CD4-positive, alpha-beta T cell (primary cell): ENCODE measurements around the gene USPL1. TPM values are rescaled to one million over a fixed set of nuclear protein-coding genes. Genes with fewer than 3 reads are reported as not detected.
A peak's percentile ranks its signal among the peaks of the same experiment; 100 is the strongest.

Source experiments
- ATAC-seq: fragments of 200-7000 bp; cut with Tn5 transposase; one replicate; pipeline ENCODE4 v1.10.0; 2022; ENCODE audit warnings: mild to moderate bottlenecking; ENCODE audit not compliant: poor library complexity
- CTCF ChIA-PET: fragments of 350-600 bp; sonication (Branson Sonifier 250); formaldehyde crosslinking; loops from one replicate; lab custom pipeline; 2021; ENCODE audit warnings: antibody characterized with exemption, inconsistent platforms; lab: Charles Lee
- POLR2A ChIA-PET: fragments of 350-600 bp; sonication (Branson Sonifier 250); formaldehyde crosslinking; loops from one replicate; lab custom pipeline; 2021; ENCODE audit warnings: antibody characterized with exemption, inconsistent platforms; lab: Charles Lee
- DNase-seq, 14 experiments: peaks; one replicate each; pipeline ENCODE4 v3.0.0-alpha.2; 2013 to 2020; ENCODE audit warnings: mixed read lengths in 2 of 14
- H3K27ac ChIP-seq, 2 donors: one replicate each; pipeline versions ENCODE4 v1.5.1 to v1.7.0; 2013; ENCODE audit warnings: low read length in 2 of 2, low read depth in 1 of 2, mild to moderate bottlenecking in 1 of 2
- H3K27me3 ChIP-seq, 2 experiments: 1 replicate in 1 of 2; 2 replicates in 1 of 2; pipeline versions ENCODE4 v1.6.1 to v1.7.0; 2013; ENCODE audit warnings: low read length in 2 of 2, control low read depth in 1 of 2, mild to moderate bottlenecking in 1 of 2, moderate library complexity in 1 of 2; ENCODE audit not compliant: insufficient read depth in 2 of 2, control insufficient read depth in 1 of 2
- H3K36me3 ChIP-seq: one replicate; pipeline ENCODE4 v1.6.1; 2013; ENCODE audit warnings: low read length, control low read depth; ENCODE audit not compliant: insufficient read depth
- H3K4me1 ChIP-seq: one replicate; pipeline ENCODE4 v1.6.1; 2013; ENCODE audit warnings: low read length, control low read depth; ENCODE audit not compliant: insufficient read depth
- H3K4me3 ChIP-seq: one replicate; pipeline ENCODE4 v1.5.1; 2013; ENCODE audit warnings: mild to moderate bottlenecking, low read length, moderate library complexity
- H3K9me3 ChIP-seq, 2 experiments: 1 replicate in 1 of 2; 2 replicates in 1 of 2; pipeline versions ENCODE4 v1.6.1 to v1.7.0; 2013; ENCODE audit warnings: low read length in 2 of 2, mild to moderate bottlenecking in 2 of 2, control low read depth in 1 of 2, moderate library complexity in 1 of 2; ENCODE audit not compliant: control insufficient read depth in 1 of 2, insufficient read depth in 1 of 2
- H3K27ac Mint-ChIP-seq: one replicate; pipeline ENCODE4 v1.8.0; 2020; ENCODE audit warnings: mixed read lengths
- H3K27me3 Mint-ChIP-seq: one replicate; pipeline ENCODE4 v1.8.0; 2021; ENCODE audit warnings: mixed read lengths
- H3K36me3 Mint-ChIP-seq: one replicate; pipeline ENCODE4 v1.8.0; 2021; ENCODE audit warnings: low read depth, mixed read lengths
- H3K4me1 Mint-ChIP-seq: one replicate; pipeline ENCODE4 v1.8.0; 2021; ENCODE audit warnings: low read depth, mixed read lengths
- H3K4me3 Mint-ChIP-seq: one replicate; pipeline ENCODE4 v1.8.0; 2020; ENCODE audit warnings: mild to moderate bottlenecking, mixed read lengths
- H3K9me3 Mint-ChIP-seq: one replicate; pipeline ENCODE4 v1.8.0; 2020; ENCODE audit warnings: mixed read lengths
- intact Hi-C, 2 experiments: fragments of 100-400 bp; cut with DNase I in 1 of 2; cut with micrococcal nuclease in 1 of 2; formaldehyde crosslinking; loops; one replicate each; pipeline versions ENCODE4 v1.15.1 to v1.9.0; 2023 to 2025; cut with DNase I, micrococcal nuclease
- total RNA-seq, 174 experiments: library from RNA in 2 of 174; stranded (reverse) in 2 of 174; gene quantifications; one replicate each; pipeline ENCODE4 v1.2.3 and lab custom pipeline; 2021 to 2026
- TF ChIP-seq, protein P1 (sequence below): fragments of 200-600 bp; IDR thresholded peaks from one replicate; pipeline ENCODE4 v1.8.0; 2022; ENCODE audit warnings: antibody characterized with exemption, mild to moderate bottlenecking

Gene USPL1
- total RNA-seq, 2 experiments from 2014 or later = 41.2 to 42.0 TPM

- H3K27ac ChIP-seq = peak overlapping the region; percentile 16 to 38
- peaks cover 15% of the 10 kb centered on the region for H3K4me1 ChIP-seq
- Mint-ChIP-seq H3K9me3 (no peaks in the 10 kb centered on the region), H3K4me3 (peak overlapping the region; percentile 82), H3K36me3 (no peaks in the 10 kb centered on the region), H3K4me1 (peaks cover 37% of the 10 kb centered on the region), H3K27ac (peak overlapping the region; percentile 95), H3K27me3 (no peaks in the 10 kb centered on the region)
- ChIA-PET POLR2A (interaction anchor here (1.4 to 2.8 kb wide), 3 partner anchors 44 to 108 kb away, joined by 8 to 24 read pairs (median 16); partner anchors contain the start of gene USPL1), CTCF (interaction anchor here (0.7 to 1.3 kb wide), 3 partner anchors 9 to 164 kb away, joined by 3 to 4 read pairs (median 3); no protein-coding TSS in a partner anchor)
- peak overlapping the region; percentile 44 for H3K4me3 ChIP-seq
- H3K9me3 ChIP-seq = no peaks in the 10 kb centered on the region
- TF ChIP-seq, protein P1, sequence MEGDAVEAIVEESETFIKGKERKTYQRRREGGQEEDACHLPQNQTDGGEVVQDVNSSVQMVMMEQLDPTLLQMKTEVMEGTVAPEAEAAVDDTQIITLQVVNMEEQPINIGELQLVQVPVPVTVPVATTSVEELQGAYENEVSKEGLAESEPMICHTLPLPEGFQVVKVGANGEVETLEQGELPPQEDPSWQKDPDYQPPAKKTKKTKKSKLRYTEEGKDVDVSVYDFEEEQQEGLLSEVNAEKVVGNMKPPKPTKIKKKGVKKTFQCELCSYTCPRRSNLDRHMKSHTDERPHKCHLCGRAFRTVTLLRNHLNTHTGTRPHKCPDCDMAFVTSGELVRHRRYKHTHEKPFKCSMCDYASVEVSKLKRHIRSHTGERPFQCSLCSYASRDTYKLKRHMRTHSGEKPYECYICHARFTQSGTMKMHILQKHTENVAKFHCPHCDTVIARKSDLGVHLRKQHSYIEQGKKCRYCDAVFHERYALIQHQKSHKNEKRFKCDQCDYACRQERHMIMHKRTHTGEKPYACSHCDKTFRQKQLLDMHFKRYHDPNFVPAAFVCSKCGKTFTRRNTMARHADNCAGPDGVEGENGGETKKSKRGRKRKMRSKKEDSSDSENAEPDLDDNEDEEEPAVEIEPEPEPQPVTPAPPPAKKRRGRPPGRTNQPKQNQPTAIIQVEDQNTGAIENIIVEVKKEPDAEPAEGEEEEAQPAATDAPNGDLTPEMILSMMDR = peak; percentile 31
- H3K36me3 ChIP-seq = no peaks in the 10 kb centered on the region
- DNase-seq (peak in 5 of 14 experiments; percentile 9 to 67 (median 63)), ATAC-seq (peak; percentile 55)
- intact Hi-C loops = loop anchor here (2.0 to 10.0 kb wide), 7 partner anchors 48 to 1068 kb away; partner anchors contain the start of gene HMGB1 (in 2 of the 2)
- no peaks in the 10 kb centered on the region for H3K27me3 ChIP-seq
These were observed 44.9 kb upstream of the USPL1 start for GRCh38 chr13:30572859-30573275.

GRCh38 chr13:30576528-30576927 is 41.2 kb upstream of the USPL1 start:
- Histone ChIP-seq H3K27ac (no peak overlapping the region), H3K27me3 (no peaks in the 10 kb centered on the region), H3K9me3 (no peaks in the 10 kb centered on the region), H3K4me1 (peaks cover 15% of the 10 kb centered on the region), H3K4me3 (no peak overlapping the region), H3K36me3 (no peaks in the 10 kb centered on the region)
- ChIA-PET CTCF (interaction anchor here (0.6 kb wide), 2 partner anchors 38 to 204 kb away, joined by 3 to 4 read pairs; no protein-coding TSS in a partner anchor), POLR2A (interaction anchor here (2.5 kb wide), 1 partner anchor 40 kb away, joined by 18 read pairs; the partner anchor contains the start of gene USPL1)
- H3K9me3 Mint-ChIP-seq = no peaks in the 10 kb centered on the region
- peak overlapping the region; percentile 22 for H3K4me3 Mint-ChIP-seq
- H3K36me3 Mint-ChIP-seq = no peaks in the 10 kb centered on the region
- intact Hi-C loops = loop anchor here (2.0 to 10.0 kb wide), 5 partner anchors 40 to 1072 kb away; partner anchors contain the start of gene USPL1 (in 1 of the 2)
- peaks cover 42% of the 10 kb centered on the region for H3K4me1 Mint-ChIP-seq
- DNase-seq = peak; percentile 17 to 89 (median 44)
- H3K27ac Mint-ChIP-seq = peak overlapping the region; percentile 2
- peak; percentile 87 for ATAC-seq
- TF ChIP-seq, protein P1 = no peak
- no peaks in the 10 kb centered on the region for H3K27me3 Mint-ChIP-seq

GRCh38 chr13:30577401-30577852 is 40.3 kb upstream of the USPL1 start:
- Mint-ChIP-seq H3K9me3 (no peaks in the 10 kb centered on the region), H3K4me1 (peaks cover 34% of the 10 kb centered on the region), H3K27ac (peak overlapping the region; percentile 2), H3K36me3 (no peaks in the 10 kb centered on the region), H3K27me3 (no peaks in the 10 kb centered on the region), H3K4me3 (peak overlapping the region; percentile 18)
- DNase-seq (peak in 12 of 14 experiments; percentile 2 to 75 (median 30)), ATAC-seq (peak; percentile 15)
- TF ChIP-seq, protein P1 = no peak
- H3K27me3 ChIP-seq = no peaks in the 10 kb centered on the region
- H3K4me1 ChIP-seq = peaks cover 15% of the 10 kb centered on the region
- ChIA-PET CTCF (interaction anchor here (0.7 to 1.0 kb wide), 3 partner anchors 20 to 226 kb away, joined by 3 to 5 read pairs (median 3); no protein-coding TSS in a partner anchor), POLR2A (interaction anchor here (2.5 kb wide), 1 partner anchor 39 kb away, joined by 18 read pairs; the partner anchor contains the start of gene USPL1)
- no peaks in the 10 kb centered on the region for H3K36me3 ChIP-seq
- no peak overlapping the region for H3K27ac ChIP-seq
- no peak overlapping the region for H3K4me3 ChIP-seq
- intact Hi-C loops = loop anchor here (2.0 to 10.0 kb wide), 5 partner anchors 39 to 1073 kb away; partner anchors contain the start of gene USPL1 (in 1 of the 2)
- no peaks in the 10 kb centered on the region for H3K9me3 ChIP-seq
